IMR-90 (cell line): ENCODE data around the gene IRAG1. TPM values are rescaled to one million over a fixed set of nuclear protein-coding genes. Genes with fewer than 3 reads are reported as not detected.

ENCODE experiments used
- ATAC-seq: fragments of 200-7000 bp; cut with Tn5 transposase; 2 replicates; pipeline ENCODE4 v1.9.1; 2020; ENCODE audit warnings: low read depth, mild to moderate bottlenecking, moderate library complexity
- BruUV-seq: library from RNA; stranded (reverse); fragments of 400-500 nt; replicated peaks from 2 replicates; lab custom pipeline; 2021; lab: Mats Ljungman, UMichigan
- CTCF ChIA-PET: fragments of 300-600 bp; formaldehyde crosslinking; extraction: SDS; loops from one replicate; lab custom pipeline; 2021; ENCODE audit warnings: antibody characterized with exemption; lab: Yijun Ruan, JAX
- POLR2A ChIA-PET: fragments of 300-600 bp; sonication (Branson Sonifier 250); formaldehyde crosslinking; loops from one replicate; lab custom pipeline; 2022; ENCODE audit warnings: antibody characterized with exemption; ENCODE audit not compliant: unreplicated experiment; lab: Charles Lee
- DNase-seq: peaks from one replicate; pipeline ENCODE4 v3.0.0; 2013
- H2AFZ ChIP-seq: replicated peaks from 2 replicates; pipeline ENCODE3; 2013; ENCODE audit warnings: low read length, mild to moderate bottlenecking; ENCODE audit not compliant: poor library complexity
- H2AK5ac ChIP-seq: 2 replicates; pipeline ENCODE4 v1.6.1; 2013; ENCODE audit warnings: low read depth, low read length, inconsistent platforms
- H2AK9ac ChIP-seq: replicated peaks from 2 replicates; pipeline ENCODE3; 2013; ENCODE audit warnings: mild to moderate bottlenecking, low read depth, low read length, moderate library complexity; ENCODE audit not compliant: poor library complexity
- H2BK120ac ChIP-seq: 2 replicates; pipeline ENCODE4 v1.6.1; 2013; ENCODE audit warnings: low read depth, low read length, inconsistent platforms
- H2BK15ac ChIP-seq: 3 replicates; pipeline ENCODE4 v1.6.1; 2013; ENCODE audit warnings: low read depth, low read length, inconsistent platforms
- H2BK20ac ChIP-seq: 2 replicates; pipeline ENCODE4 v1.6.1; 2013; ENCODE audit warnings: low read depth, mild to moderate bottlenecking, inconsistent platforms, low read length, moderate library complexity
- H2BK5ac ChIP-seq: 2 replicates; pipeline ENCODE4 v1.6.1; 2013; ENCODE audit warnings: mild to moderate bottlenecking, low read depth, low read length, inconsistent platforms; ENCODE audit not compliant: poor library complexity, severe bottlenecking
- H3K14ac ChIP-seq: replicated peaks from 2 replicates; pipeline ENCODE4 v1.6.1; 2013; ENCODE audit warnings: low read depth, low read length, inconsistent platforms
- H3K18ac ChIP-seq: 2 replicates; pipeline ENCODE4 v1.6.1; 2013; ENCODE audit warnings: low read depth, low read length, control low read depth
- H3K23ac ChIP-seq: 2 replicates; pipeline ENCODE4 v1.6.1; 2013; ENCODE audit warnings: low read depth, low read length, inconsistent platforms
- H3K27ac ChIP-seq: 2 replicates; pipeline ENCODE4 v1.5.1; 2013; ENCODE audit warnings: mild to moderate bottlenecking, control low read depth, low read length; ENCODE audit not compliant: insufficient read depth
- H3K27me3 ChIP-seq: 2 replicates; pipeline ENCODE4 v1.6.1; 2013; ENCODE audit warnings: low read length; ENCODE audit not compliant: control insufficient read depth, insufficient read depth
- H3K36me3 ChIP-seq: 2 replicates; pipeline ENCODE4 v1.6.1; 2013; ENCODE audit warnings: low read length, mixed read lengths; ENCODE audit not compliant: control insufficient read depth, insufficient read depth
- H3K4ac ChIP-seq: 2 replicates; pipeline ENCODE4 v1.6.1; 2013; ENCODE audit warnings: low read depth, low read length, inconsistent platforms
- H3K4me1 ChIP-seq: 2 replicates; pipeline ENCODE4 v1.6.1; 2013; ENCODE audit warnings: low read length, mixed read lengths; ENCODE audit not compliant: control insufficient read depth, insufficient read depth
- H3K4me2 ChIP-seq: 2 replicates; pipeline ENCODE4 v1.6.1; 2013; ENCODE audit warnings: low read depth, mild to moderate bottlenecking, control low read depth, low read length, moderate library complexity
- H3K4me3 ChIP-seq: 2 replicates; pipeline ENCODE4 v1.5.1; 2013; ENCODE audit warnings: low read depth, mild to moderate bottlenecking, control low read depth, low read length, moderate library complexity; ENCODE audit not compliant: insufficient read depth
- H3K56ac ChIP-seq: 2 replicates; pipeline ENCODE4 v1.6.1; 2013; ENCODE audit warnings: low read length, inconsistent platforms; ENCODE audit not compliant: insufficient read depth; ENCODE audit errors: extremely low read depth
- H3K79me1 ChIP-seq, 2 experiments: 2 replicates each; pipeline ENCODE4 v1.6.1; 2013; ENCODE audit warnings: low read length in 2 of 2, inconsistent platforms in 1 of 2, low read depth in 1 of 2
- H3K9ac ChIP-seq: 2 replicates; pipeline ENCODE4 v1.6.1; 2013; ENCODE audit warnings: low read depth, low read length, control low read depth
- H3K9me1 ChIP-seq: 2 replicates; pipeline ENCODE4 v1.6.1; 2013; ENCODE audit warnings: low read length, inconsistent platforms; ENCODE audit not compliant: insufficient read depth
- H3K9me3 ChIP-seq: 2 replicates; pipeline ENCODE4 v1.6.1; 2013; ENCODE audit warnings: low read length; ENCODE audit not compliant: control insufficient read depth, insufficient read depth
- H4K20me1 ChIP-seq: 2 replicates; pipeline ENCODE4 v1.6.1; 2013; ENCODE audit warnings: low read length, inconsistent platforms; ENCODE audit not compliant: insufficient read depth
- H4K5ac ChIP-seq: 2 replicates; pipeline ENCODE4 v1.6.1; 2013; ENCODE audit warnings: mild to moderate bottlenecking, low read depth, low read length, control low read depth
- H4K8ac ChIP-seq, 2 experiments: 2 replicates each; pipeline ENCODE4 v1.6.1; 2013; ENCODE audit warnings: low read depth in 2 of 2, low read length in 2 of 2, control low read depth in 1 of 2, inconsistent platforms in 1 of 2
- H4K91ac ChIP-seq: 2 replicates; pipeline ENCODE4 v1.6.1; 2013; ENCODE audit warnings: low read depth, low read length, inconsistent platforms; ENCODE audit not compliant: insufficient read depth
- POLR2A ChIP-seq: IDR thresholded peaks from 2 replicates; pipeline ENCODE4 v1.6.1; 2012; ENCODE audit warnings: mild to moderate bottlenecking, low read depth, low read length
- SMC3 ChIP-seq: fragments of 150-350 bp; IDR thresholded peaks from 2 replicates; pipeline ENCODE4 v1.6.1; 2016; ENCODE audit warnings: low read depth, mild to moderate bottlenecking, antibody characterized with exemption, low read length, moderate library complexity
- WGBS, 2 experiments: methylation state at CpG; one replicate each; pipeline versions ENCODE4 v1.1.5 to v1.1.7; 2013; ENCODE audit warnings: missing lambda C conversion rate in 2 of 2; ENCODE audit not compliant: insufficient read length in 1 of 2; ENCODE audit errors: extremely low coverage in 2 of 2; 5-methylcytosine and 5-hydroxymethylcytosine counted together
- dilution Hi-C: fragments of 300-500 bp; cut with HindIII; formaldehyde crosslinking; loops from one replicate; pipeline ENCODE4 v1.14.3; 2018; ENCODE audit warnings: low sequenced_read_pairs; ENCODE audit not compliant: unreplicated experiment
- in situ Hi-C: fragments of 300-500 bp; cut with MboI; formaldehyde crosslinking; loops from 3 replicates; pipeline ENCODE4 v1.14.3; 2019; ENCODE audit warnings: low sequenced_read_pairs, inconsistent platforms, mixed read lengths
- intact Hi-C: fragments of 100-400 bp; cut with micrococcal nuclease; formaldehyde crosslinking; loops from 2 replicates; pipeline ENCODE4 v1.10.0; 2022
- polyA plus RNA-seq, 3 experiments: library from polyadenylated mRNA; depleted of rRNA; stranded (reverse); fragments of >200 nt; gene quantifications; 2 replicates each; pipeline ENCODE4 v1.2.3, GENCODE V29; 2012; ENCODE audit warnings: low replicate concordance in 1 of 3
- total RNA-seq: library from RNA; depleted of rRNA; stranded (reverse); fragments of >200 nt; gene quantifications from 2 replicates; pipeline ENCODE4 v1.2.3, GENCODE V29; 2012

Gene IRAG1
- total and polyA plus RNA-seq, 2 of the 4 experiments (the other 2 are of a cell fraction): 19.4 to 25.8 TPM

GRCh38 chr11:10730151-10730550 is 36.6 kb upstream of the IRAG1 start:
- H2BK120ac ChIP-seq: peak overlapping the region; percentile 61
- BruUV-seq: no TSS peak
- peak overlapping the region; percentile 67; the same call in 2 of the 3 replicates for H2BK15ac ChIP-seq
- no peak overlapping the region for H3K56ac ChIP-seq
- no peak overlapping the region for H2BK5ac ChIP-seq
- intact Hi-C loops: no loop called here
- H3K4me2 ChIP-seq: no peak overlapping the region
- peak overlapping the region; percentile 62 for H2BK20ac ChIP-seq
- H2AFZ ChIP-seq: no peak overlapping the region
- no peak for TF ChIP-seq POLR2A
- no peak for TF ChIP-seq SMC3
- H4K5ac ChIP-seq: peak overlapping the region; percentile 2; the same call in 1 of the 2 replicates
- DNase-seq (no peak), ATAC-seq (no peak)
- in situ Hi-C loops: loop anchor here (10.0 to 25.0 kb wide), 3 partner anchors 518 to 965 kb away; no protein-coding TSS in a partner anchor
- H3K36me3 ChIP-seq: no peaks in the 10 kb centered on the region
- H4K20me1 ChIP-seq: no peaks in the 10 kb centered on the region
- H3K14ac ChIP-seq: peak overlapping the region; percentile 13; the same call in 1 of the 2 replicates
- ChIA-PET POLR2A (no interaction called here), CTCF (interaction anchor here (0.6 to 2.6 kb wide), 4 partner anchors 36 to 324 kb away, joined by 3 to 9 read pairs (median 6); partner anchors contain the start of gene IRAG1)
- H3K4me1 ChIP-seq: peaks cover 20% of the 10 kb centered on the region
- peak overlapping the region; percentile 51; the same call in 1 of the 2 replicates for H4K91ac ChIP-seq
- H3K9me1 ChIP-seq: peaks cover 37% of the 10 kb centered on the region
- H3K27me3 ChIP-seq: no peaks in the 10 kb centered on the region
- peaks cover 4 to 6% of the 10 kb centered on the region in 2 experiments; a peak in 2 of 4 replicates for H3K79me1 ChIP-seq
- peak overlapping the region; percentile 89 for H3K4ac ChIP-seq
- H2AK9ac ChIP-seq: no peak overlapping the region
- H3K27ac ChIP-seq: no peak overlapping the region
- H3K4me3 ChIP-seq: no peak overlapping the region
- no peaks in the 10 kb centered on the region for H3K9me3 ChIP-seq
- H3K9ac ChIP-seq: no peak overlapping the region
- H3K23ac ChIP-seq: no peak overlapping the region
- H2AK5ac ChIP-seq: peak overlapping the region; percentile 83; the same call in 1 of the 2 replicates
- H4K8ac ChIP-seq: peak overlapping the region in 1 of 2 experiments; percentile 35; a peak in 1 of 4 replicates
- peak overlapping the region; percentile 8 for H3K18ac ChIP-seq
- dilution Hi-C loops: loop anchor here (25.0 kb wide), 1 partner anchor 218 kb away; no protein-coding TSS in a partner anchor
- no CpG with 5 or more reads among the region's 3 CpGs for WGBS, 2 experiments
